Neural cell (in vitro differentiated cells): ENCODE data around the gene SUPT20HL1.

ENCODE experiments used
- CTCF ChIP-seq: fragments of 450-650 bp; IDR thresholded peaks from 2 replicates; pipeline ENCODE4 v1.5.1; 2014; ENCODE audit warnings: antibody characterized with exemption, mild to moderate bottlenecking, moderate library complexity; ENCODE audit not compliant: poor library complexity, severe bottlenecking
- POLR2AphosphoS5 ChIP-seq: IDR thresholded peaks from 2 replicates; pipeline ENCODE4 v1.6.1; 2012

GRCh38 chrX:24341795-24342194 lies 18.6 kb upstream of the SUPT20HL1 start:
- TF ChIP-seq POLR2AphosphoS5 (no peak), CTCF (no peak)
